Fibroblast of lung (primary cell): Measurements from ENCODE around the gene PANK1.

Experiments used
- EZH2 ChIP-seq: IDR thresholded peaks from 2 replicates; pipeline ENCODE4 v1.5.1; 2012; ENCODE audit warnings: low read length, control low read depth, mild to moderate bottlenecking; ENCODE audit errors: missing control alignments
- TF ChIP-seq, protein P1 (sequence below), 2 donors: IDR thresholded peaks in 1 of 2; conservative IDR thresholded peaks in 1 of 2; 1 replicate in 1 of 2; 2 replicates in 1 of 2; pipeline ENCODE4 v1.5.1; 2011 to 2012; ENCODE audit warnings: low read length in 2 of 2, control low read depth in 1 of 2, inconsistent platforms in 1 of 2, low read depth in 1 of 2, mild to moderate bottlenecking in 1 of 2

DNA sequence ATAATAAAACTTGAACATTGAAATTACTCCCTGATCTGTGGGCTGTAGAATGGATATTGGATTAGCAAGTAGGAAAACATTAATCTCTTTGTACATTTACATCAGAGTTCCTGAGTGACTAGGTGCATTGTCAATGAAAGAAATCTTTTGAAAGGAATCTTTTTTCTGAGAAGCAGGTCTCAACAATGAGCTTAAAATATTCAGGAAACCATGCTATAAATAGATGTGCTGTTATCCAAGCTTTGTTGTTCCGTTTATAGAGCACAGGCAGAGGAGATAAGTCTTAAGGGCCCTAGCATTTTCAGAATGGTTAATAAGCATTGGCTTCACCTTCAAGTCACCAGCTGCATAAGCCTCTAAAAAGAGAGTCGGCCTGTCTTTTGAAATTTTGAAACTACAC lies 68.3 kb downstream of the PANK1 start:
- TF ChIP-seq EZH2: no peak
- TF ChIP-seq, protein P1, sequence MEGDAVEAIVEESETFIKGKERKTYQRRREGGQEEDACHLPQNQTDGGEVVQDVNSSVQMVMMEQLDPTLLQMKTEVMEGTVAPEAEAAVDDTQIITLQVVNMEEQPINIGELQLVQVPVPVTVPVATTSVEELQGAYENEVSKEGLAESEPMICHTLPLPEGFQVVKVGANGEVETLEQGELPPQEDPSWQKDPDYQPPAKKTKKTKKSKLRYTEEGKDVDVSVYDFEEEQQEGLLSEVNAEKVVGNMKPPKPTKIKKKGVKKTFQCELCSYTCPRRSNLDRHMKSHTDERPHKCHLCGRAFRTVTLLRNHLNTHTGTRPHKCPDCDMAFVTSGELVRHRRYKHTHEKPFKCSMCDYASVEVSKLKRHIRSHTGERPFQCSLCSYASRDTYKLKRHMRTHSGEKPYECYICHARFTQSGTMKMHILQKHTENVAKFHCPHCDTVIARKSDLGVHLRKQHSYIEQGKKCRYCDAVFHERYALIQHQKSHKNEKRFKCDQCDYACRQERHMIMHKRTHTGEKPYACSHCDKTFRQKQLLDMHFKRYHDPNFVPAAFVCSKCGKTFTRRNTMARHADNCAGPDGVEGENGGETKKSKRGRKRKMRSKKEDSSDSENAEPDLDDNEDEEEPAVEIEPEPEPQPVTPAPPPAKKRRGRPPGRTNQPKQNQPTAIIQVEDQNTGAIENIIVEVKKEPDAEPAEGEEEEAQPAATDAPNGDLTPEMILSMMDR (conservative IDR thresholded peaks at IDR 0.05 in 1 of 2, IDR thresholded peaks at IDR 0.05 in 1 of 2; ENCODE audit: low read depth in 1 of 2, low read length in 2 of 2): no peak
